Liver (tissue), 3 donors: ENCODE data around the gene WNK2.

Source experiments
- FOXA1 ChIP-seq: IDR thresholded peaks from 2 replicates; pipeline ENCODE4 v1.6.1; 2016; ENCODE audit warnings: antibody characterized with exemption
- HNF4G ChIP-seq: IDR thresholded peaks from 2 replicates; pipeline ENCODE4 v1.6.1; 2016; ENCODE audit warnings: antibody characterized with exemption
- RAD21 ChIP-seq, 2 donors: IDR thresholded peaks; 2 replicates each; pipeline ENCODE4 v1.6.1; 2016; ENCODE audit warnings: antibody characterized with exemption in 2 of 2, mild to moderate bottlenecking in 2 of 2
- TAF1 ChIP-seq: conservative IDR thresholded peaks from 2 replicates; pipeline ENCODE4 v1.6.1; 2016; ENCODE audit warnings: antibody characterized with exemption, mild to moderate bottlenecking
- TF ChIP-seq, protein P1 (sequence below): IDR thresholded peaks from 2 replicates; pipeline ENCODE4 v1.6.1; 2016; ENCODE audit warnings: antibody characterized with exemption
- TF ChIP-seq, protein P2 (sequence below): IDR thresholded peaks from 2 replicates; pipeline ENCODE4 v1.6.1; 2016; ENCODE audit warnings: antibody characterized with exemption
- TF ChIP-seq, protein P3 (sequence below): fragments of 150-350 bp; IDR thresholded peaks from 2 replicates; pipeline ENCODE4 v1.5.1; 2017; ENCODE audit warnings: improper control_type of control experiment, low read depth, low read length; ENCODE audit not compliant: missing input control
- donor health status: healthy.
- donor health status: healthy.

DNA sequence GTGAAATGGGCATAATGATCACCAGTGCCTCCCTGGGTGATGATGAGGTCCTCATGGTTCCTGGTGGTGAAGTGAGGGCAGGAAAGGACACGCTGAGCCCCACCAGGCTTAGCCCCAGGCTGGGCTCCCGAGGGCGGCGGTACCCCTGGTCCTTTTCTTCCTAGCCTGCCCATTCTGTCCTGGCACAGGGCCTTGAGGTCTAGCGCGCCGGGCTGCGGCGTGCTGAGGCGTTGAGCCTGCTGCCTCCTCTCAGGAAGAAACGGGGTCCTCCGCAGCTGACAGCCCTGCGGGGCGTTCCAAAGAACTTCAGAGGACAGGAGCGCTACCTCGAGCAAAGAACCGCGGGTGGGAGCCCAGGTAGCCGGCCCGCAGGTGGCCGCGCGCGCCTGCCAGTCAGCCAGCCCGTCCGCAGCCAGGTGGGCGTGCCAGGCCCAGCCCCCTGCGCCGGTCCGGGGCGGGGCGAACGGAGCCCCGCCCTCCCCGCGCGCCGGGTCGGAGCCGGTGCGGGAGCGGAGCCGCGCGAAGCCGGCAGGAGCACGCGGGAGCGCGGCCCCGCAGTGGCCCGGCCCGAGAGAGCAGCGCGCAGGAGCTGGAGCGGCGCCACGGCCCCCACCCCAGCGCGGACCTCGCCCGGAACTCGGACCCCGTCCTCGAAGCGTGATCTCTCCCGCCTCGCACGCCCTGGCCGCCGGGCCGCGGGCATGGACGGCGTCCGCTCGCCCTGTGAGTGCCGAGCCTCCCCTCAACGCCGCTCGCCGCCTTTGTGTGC lies at the start of gene WNK2:
- TF ChIP-seq, protein P1, sequence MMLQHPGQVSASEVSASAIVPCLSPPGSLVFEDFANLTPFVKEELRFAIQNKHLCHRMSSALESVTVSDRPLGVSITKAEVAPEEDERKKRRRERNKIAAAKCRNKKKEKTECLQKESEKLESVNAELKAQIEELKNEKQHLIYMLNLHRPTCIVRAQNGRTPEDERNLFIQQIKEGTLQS = no peak
- TF ChIP-seq TAF1 (no peak), RAD21 (IDR thresholded peaks at IDR 0.05) (no peak), FOXA1 (no peak), HNF4G (no peak)
- TF ChIP-seq, protein P2, sequence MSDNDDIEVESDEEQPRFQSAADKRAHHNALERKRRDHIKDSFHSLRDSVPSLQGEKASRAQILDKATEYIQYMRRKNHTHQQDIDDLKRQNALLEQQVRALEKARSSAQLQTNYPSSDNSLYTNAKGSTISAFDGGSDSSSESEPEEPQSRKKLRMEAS = no peak
- TF ChIP-seq, protein P3, sequence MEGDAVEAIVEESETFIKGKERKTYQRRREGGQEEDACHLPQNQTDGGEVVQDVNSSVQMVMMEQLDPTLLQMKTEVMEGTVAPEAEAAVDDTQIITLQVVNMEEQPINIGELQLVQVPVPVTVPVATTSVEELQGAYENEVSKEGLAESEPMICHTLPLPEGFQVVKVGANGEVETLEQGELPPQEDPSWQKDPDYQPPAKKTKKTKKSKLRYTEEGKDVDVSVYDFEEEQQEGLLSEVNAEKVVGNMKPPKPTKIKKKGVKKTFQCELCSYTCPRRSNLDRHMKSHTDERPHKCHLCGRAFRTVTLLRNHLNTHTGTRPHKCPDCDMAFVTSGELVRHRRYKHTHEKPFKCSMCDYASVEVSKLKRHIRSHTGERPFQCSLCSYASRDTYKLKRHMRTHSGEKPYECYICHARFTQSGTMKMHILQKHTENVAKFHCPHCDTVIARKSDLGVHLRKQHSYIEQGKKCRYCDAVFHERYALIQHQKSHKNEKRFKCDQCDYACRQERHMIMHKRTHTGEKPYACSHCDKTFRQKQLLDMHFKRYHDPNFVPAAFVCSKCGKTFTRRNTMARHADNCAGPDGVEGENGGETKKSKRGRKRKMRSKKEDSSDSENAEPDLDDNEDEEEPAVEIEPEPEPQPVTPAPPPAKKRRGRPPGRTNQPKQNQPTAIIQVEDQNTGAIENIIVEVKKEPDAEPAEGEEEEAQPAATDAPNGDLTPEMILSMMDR = no peak
